ENCODE data around the gene COL20A1.
A peak's percentile ranks its signal among the peaks of the same experiment; 100 is the strongest.

Gene COL20A1

DNA sequence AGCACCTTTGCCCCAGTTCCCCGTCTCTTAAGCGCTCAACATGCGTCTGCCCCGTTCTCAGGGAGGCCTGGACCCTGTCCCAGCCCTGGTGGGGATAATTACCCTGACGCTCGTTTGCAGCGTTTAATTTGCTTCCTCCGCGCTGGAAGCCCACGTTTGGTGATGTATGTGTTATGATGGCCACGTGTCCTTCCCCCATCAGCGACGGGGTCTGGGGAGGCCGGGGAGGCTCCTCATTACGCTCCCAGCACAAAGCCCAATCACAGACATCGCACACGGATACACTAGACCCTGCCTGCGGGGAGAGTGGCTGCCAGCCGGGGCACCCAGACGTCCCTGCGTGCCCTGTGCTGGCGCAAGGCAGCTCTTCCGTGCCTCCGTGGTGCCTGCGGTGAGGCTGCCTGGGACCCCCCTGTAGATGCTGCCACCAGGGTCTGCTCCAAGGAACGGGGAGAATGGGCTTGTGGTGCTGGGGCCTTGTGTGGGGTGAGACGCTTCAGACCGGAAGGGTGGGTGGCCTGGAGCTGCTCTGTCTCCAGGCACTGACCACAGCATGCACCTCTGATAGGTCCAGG is 78.4 kb downstream of the COL20A1 start:
- Histone ChIP-seq H3K4me1 (ENCODE audit: control insufficient read depth, insufficient read depth, low read length) (no peaks in the 10 kb centered on the region), H3K4me3 (ENCODE audit: low read depth, low read length) (no peak overlapping the region), H3K36me3 (ENCODE audit: control insufficient read depth in 2 of 2, insufficient read depth in 1 of 2, low read length in 2 of 2) (no peaks in the 10 kb centered on the region), H3K9me3 (ENCODE audit: control insufficient read depth, insufficient read depth, low read depth, low read length) (no peaks in the 10 kb centered on the region), H3K27ac (ENCODE audit: extremely low read depth, low read depth, low read length) (no peak overlapping the region)
- TF ChIP-seq ZNF112 (tag by site-specific recombination; IDR thresholded peaks at IDR 0.05) (no peak), ZNF324 (tag by site-specific recombination; IDR thresholded peaks at IDR 0.05) (no peak), ZNF391 (tag by site-specific recombination; IDR thresholded peaks at IDR 0.05; ENCODE audit: borderline replicate concordance, low read depth) (no peak), OSR2 (tag by site-specific recombination; IDR thresholded peaks at IDR 0.05) (no peak), ZNF202 (tag by site-specific recombination; IDR thresholded peaks at IDR 0.05; ENCODE audit: borderline replicate concordance) (no peak), ZFP37 (tag by site-specific recombination; IDR thresholded peaks at IDR 0.05) (no peak), ZNF658 (tag by site-specific recombination; IDR thresholded peaks at IDR 0.05) (no peak), ZNF544 (tag by site-specific recombination; IDR thresholded peaks at IDR 0.05) (no peak), ZNF768 (tag by site-specific recombination; IDR thresholded peaks at IDR 0.05) (no peak), SP2 (tag by site-specific recombination; IDR thresholded peaks at IDR 0.05) (no peak)
- TF ChIP-seq, protein P1, sequence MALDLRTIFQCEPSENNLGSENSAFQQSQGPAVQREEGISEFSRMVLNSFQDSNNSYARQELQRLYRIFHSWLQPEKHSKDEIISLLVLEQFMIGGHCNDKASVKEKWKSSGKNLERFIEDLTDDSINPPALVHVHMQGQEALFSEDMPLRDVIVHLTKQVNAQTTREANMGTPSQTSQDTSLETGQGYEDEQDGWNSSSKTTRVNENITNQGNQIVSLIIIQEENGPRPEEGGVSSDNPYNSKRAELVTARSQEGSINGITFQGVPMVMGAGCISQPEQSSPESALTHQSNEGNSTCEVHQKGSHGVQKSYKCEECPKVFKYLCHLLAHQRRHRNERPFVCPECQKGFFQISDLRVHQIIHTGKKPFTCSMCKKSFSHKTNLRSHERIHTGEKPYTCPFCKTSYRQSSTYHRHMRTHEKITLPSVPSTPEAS (tag by site-specific recombination; IDR thresholded peaks at IDR 0.05) = no peak
- TF ChIP-seq, protein P2, sequence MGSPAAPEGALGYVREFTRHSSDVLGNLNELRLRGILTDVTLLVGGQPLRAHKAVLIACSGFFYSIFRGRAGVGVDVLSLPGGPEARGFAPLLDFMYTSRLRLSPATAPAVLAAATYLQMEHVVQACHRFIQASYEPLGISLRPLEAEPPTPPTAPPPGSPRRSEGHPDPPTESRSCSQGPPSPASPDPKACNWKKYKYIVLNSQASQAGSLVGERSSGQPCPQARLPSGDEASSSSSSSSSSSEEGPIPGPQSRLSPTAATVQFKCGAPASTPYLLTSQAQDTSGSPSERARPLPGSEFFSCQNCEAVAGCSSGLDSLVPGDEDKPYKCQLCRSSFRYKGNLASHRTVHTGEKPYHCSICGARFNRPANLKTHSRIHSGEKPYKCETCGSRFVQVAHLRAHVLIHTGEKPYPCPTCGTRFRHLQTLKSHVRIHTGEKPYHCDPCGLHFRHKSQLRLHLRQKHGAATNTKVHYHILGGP (tag by site-specific recombination; IDR thresholded peaks at IDR 0.05) = no peak
- CTCF ChIA-PET = interaction anchor here (2.9 kb wide), 1 partner anchor 11 kb away, joined by 9 read pairs; no protein-coding TSS in a partner anchor
- POLR2A ChIA-PET = no interaction called here

DNA sequence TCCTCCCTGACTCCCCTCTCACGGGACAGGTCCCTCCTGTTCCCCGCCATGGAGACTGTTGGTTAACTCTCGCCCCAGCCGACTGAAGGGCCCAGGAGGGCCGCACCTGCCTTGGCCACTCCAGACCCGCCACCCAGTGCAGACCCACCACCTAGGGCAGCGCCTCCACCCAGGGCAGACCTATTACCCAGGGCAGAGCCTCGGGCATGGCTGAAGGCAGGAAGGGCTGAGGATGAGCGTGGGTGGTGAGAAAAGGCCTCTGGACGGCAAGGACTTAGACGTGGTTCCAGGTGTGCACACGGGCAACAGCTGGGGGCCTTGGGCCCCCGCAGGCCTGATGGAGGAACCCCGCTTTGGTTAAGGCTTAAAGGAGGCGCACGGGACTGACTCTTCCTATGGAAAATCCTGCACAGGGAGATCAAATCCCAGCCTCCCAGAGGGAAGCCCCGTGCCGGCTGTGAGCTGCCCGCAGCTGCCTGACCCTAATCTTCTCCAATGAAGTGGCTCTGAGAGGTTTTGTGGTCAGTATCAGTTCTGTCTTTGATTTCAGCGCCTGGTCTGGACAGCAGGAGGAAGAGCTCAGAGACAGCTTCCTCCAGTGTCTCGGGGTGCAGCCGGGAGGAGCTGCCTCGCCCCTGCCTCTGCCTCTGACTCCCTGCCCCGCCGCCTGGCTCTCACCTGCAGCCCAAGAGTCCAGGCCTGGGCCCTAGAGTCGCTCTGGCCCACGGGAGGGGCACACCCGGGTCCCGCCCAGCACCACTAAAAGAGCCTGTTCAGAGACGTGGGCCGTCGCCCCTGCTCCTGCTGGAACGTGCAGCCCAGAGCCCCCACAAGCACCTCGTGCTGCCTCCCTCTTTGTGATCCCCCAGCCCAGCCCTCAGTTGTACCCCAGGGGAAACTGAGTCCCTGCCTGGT is 80.2 kb downstream of the COL20A1 start:
- ChIA-PET POLR2A (no interaction called here), CTCF (interaction anchor here (0.6 to 2.4 kb wide), 4 partner anchors 9 to 273 kb away, joined by 3 to 6 read pairs (median 4); no protein-coding TSS in a partner anchor)
- Histone ChIP-seq H3K27ac (ENCODE audit: extremely low read depth, low read depth, low read length) (no peak overlapping the region), H3K9me3 (ENCODE audit: control insufficient read depth, insufficient read depth, low read depth, low read length) (no peaks in the 10 kb centered on the region), H3K36me3 (ENCODE audit: control insufficient read depth in 2 of 2, insufficient read depth in 1 of 2, low read length in 2 of 2) (no peaks in the 10 kb centered on the region), H3K4me1 (ENCODE audit: control insufficient read depth, insufficient read depth, low read length) (no peaks in the 10 kb centered on the region), H3K4me3 (ENCODE audit: low read depth, low read length) (no peak overlapping the region)
- TF ChIP-seq KLF1 (tag by site-specific recombination; IDR thresholded peaks at IDR 0.05) (peak; percentile 37; the same call in 1 of the 2 replicates), ZNF138 (tag by site-specific recombination; IDR thresholded peaks at IDR 0.05; ENCODE audit: borderline replicate concordance) (no peak), ZNF121 (tag by site-specific recombination; IDR thresholded peaks at IDR 0.05) (no peak)

DNA sequence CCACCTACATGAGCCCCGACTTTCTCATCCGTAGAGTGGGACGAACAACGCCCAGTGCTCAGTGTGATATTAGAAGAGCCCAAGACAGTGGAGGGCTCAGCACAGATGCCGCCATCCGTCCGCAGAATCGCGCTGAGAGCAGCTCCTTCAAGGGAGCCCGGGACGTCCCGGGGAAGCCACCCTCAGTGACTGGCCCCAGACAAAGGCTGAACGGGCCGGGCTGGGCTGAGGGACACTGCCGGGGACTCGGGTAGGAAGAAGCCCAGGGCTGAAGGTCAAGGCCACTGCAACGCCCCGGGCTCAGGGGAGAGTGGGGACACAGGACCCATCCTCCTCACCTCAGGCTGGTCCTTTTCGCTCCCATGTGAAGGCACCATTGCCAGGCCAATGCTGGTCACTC is 81.0 kb downstream of the COL20A1 start:
- Histone ChIP-seq H3K9me3 (ENCODE audit: control insufficient read depth, insufficient read depth, low read depth, low read length) (no peaks in the 10 kb centered on the region), H3K4me3 (ENCODE audit: low read depth, low read length) (no peak overlapping the region), H3K4me1 (ENCODE audit: control insufficient read depth, insufficient read depth, low read length) (no peaks in the 10 kb centered on the region), H3K36me3 (ENCODE audit: control insufficient read depth in 2 of 2, insufficient read depth in 1 of 2, low read length in 2 of 2) (no peaks in the 10 kb centered on the region), H3K27ac (ENCODE audit: extremely low read depth, low read depth, low read length) (no peak overlapping the region)
- ChIA-PET CTCF (interaction anchor here (0.6 to 2.4 kb wide), 3 partner anchors 8 to 272 kb away, joined by 3 to 6 read pairs (median 4); no protein-coding TSS in a partner anchor), POLR2A (no interaction called here)
- TF ChIP-seq ZNF350 (tag by site-specific recombination; IDR thresholded peaks at IDR 0.05) (no peak), SP7 (tag by site-specific recombination; IDR thresholded peaks at IDR 0.05) (no peak), ZNF514 (tag by site-specific recombination; IDR thresholded peaks at IDR 0.05) (no peak), ZNF670 (tag by site-specific recombination; IDR thresholded peaks at IDR 0.05; ENCODE audit: low read depth) (no peak), BCL11A (tag by site-specific recombination; IDR thresholded peaks at IDR 0.05; ENCODE audit: low read depth) (no peak), ZNF544 (tag by site-specific recombination; IDR thresholded peaks at IDR 0.05) (no peak), ZNF274 (IDR thresholded peaks at IDR 0.05; ENCODE audit: low read length) (no peak), ZNF274 (tag by site-specific recombination; IDR thresholded peaks at IDR 0.05; ENCODE audit: borderline replicate concordance) (no peak), TRIM28 (IDR thresholded peaks at IDR 0.05; ENCODE audit: borderline replicate concordance, low read length) (no peak), MZF1 (tag by site-specific recombination; IDR thresholded peaks at IDR 0.05; ENCODE audit: borderline replicate concordance) (no peak), OSR2 (tag by site-specific recombination; IDR thresholded peaks at IDR 0.05) (no peak), ZNF112 (tag by site-specific recombination; IDR thresholded peaks at IDR 0.05) (no peak), ZNF660 (tag by site-specific recombination; IDR thresholded peaks at IDR 0.05) (no peak), ZNF202 (tag by site-specific recombination; IDR thresholded peaks at IDR 0.05; ENCODE audit: borderline replicate concordance) (no peak), YY2 (tag by site-specific recombination; IDR thresholded peaks at IDR 0.05) (no peak), ZIC2 (tag by site-specific recombination; IDR thresholded peaks at IDR 0.05) (no peak)
- TF ChIP-seq, protein P3, sequence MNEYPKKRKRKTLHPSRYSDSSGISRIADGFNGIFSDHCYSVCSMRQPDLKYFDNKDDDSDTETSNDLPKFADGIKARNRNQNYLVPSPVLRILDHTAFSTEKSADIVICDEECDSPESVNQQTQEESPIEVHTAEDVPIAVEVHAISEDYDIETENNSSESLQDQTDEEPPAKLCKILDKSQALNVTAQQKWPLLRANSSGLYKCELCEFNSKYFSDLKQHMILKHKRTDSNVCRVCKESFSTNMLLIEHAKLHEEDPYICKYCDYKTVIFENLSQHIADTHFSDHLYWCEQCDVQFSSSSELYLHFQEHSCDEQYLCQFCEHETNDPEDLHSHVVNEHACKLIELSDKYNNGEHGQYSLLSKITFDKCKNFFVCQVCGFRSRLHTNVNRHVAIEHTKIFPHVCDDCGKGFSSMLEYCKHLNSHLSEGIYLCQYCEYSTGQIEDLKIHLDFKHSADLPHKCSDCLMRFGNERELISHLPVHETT (tag by site-specific recombination; IDR thresholded peaks at IDR 0.05) = no peak

All from HEK293 (cell line).